NOMO-1 treated with DMSO at 0.1 percent for 48 hours (cell line): Measurements from ENCODE around the gene HYCC1.
"Not testable (repeated sequence)": the region's sequence is repeated elsewhere in the genome, so short reads cannot be mapped to it uniquely, and the experiment has no call there.

Source experiments
- DNase-seq: peaks from one replicate; lab custom pipeline; 2025; ENCODE audit not compliant: unreplicated experiment; lab: John Stamatoyannopoulos, UW

Gene HYCC1

DNA sequence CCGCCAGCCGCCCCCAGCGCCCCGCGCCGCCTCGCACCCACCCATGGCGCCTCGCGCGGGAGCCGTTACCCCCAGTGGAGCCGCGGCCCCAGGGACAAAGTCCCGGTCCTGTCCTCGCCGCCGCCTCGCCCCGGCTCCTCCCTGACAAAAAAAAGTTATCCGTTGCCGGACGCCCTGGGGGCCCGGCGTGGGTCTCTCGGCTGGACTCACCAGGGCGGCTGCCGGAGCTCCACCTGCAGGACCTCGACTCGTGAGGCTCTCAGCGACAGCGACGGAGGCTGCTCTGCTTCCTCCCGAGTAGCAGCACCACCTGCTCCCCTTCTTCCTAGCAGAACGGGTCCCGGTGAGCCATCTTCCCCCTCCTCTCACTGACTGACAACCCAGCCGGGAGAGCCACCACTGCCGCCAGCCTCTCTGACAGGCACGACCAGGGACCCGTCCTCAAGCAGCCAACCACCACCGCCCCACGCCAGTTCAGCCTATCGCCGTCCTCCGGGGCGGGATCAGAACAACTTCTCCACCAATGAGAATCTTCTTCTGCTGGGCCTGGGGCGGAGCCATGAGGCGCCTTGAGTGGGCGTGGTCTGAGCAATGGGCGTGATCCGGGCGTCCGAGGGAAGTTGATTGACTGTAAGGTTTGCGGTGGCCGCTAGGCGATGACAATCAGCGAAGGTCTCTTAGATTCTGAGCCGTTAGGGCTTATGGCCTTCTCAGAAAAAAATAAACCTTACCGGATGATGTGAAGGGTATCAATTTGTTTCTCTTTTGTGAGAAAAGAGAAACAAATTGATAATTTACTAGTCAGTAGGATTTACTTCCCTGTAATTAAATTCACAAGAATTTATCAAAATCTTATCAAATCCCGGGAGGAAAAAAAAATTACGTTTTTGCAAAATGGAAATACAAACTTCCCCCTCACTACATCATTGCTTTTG is at the start of gene HYCC1:
Gene HYCC1 (minus strand): TSS at position 416 of the 935 bp plus-strand sequence. CDS start 23,019 bp downstream, outside the sequence.
- peak; percentile 98 for DNase-seq

DNA sequence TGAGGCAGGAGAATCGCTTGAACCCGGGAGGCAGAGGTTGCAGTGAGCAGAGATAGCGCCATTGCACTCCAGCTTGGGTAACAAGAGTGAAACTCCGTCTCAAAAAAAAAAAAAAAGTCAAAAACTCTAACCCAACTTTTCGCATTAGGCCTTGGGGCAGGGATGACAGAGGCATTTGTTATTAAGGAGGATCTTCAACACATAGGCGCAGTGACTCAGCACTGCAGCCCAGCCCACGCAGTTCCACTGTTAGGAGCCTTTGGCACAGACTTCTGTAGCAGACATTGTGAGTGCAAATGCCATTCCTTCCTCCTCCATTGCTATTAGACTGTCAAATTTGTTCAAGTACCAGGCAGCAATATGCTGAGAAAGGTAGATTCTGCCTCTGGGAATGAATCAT is 48.5 kb upstream of the HYCC1 start:
- no peak for DNase-seq

DNA sequence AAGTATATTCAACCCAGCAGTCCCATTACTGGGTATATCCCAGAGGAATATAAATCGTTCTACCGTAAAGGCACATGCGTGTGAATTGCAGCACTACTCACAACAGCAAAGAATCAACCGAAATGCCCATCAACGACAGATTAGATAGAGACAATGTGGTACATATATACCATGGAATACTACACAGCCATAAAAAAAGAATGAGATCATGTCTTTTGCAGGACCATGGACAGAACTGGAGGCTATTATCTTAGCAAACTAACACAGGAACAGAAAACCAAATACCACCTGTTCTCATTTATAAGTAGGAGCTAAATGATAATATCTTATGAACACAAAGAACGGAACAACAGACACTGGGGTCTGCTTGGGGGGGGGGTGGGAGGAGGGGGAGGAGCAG is 47.4 kb upstream of the HYCC1 start:
- no peak for DNase-seq

DNA sequence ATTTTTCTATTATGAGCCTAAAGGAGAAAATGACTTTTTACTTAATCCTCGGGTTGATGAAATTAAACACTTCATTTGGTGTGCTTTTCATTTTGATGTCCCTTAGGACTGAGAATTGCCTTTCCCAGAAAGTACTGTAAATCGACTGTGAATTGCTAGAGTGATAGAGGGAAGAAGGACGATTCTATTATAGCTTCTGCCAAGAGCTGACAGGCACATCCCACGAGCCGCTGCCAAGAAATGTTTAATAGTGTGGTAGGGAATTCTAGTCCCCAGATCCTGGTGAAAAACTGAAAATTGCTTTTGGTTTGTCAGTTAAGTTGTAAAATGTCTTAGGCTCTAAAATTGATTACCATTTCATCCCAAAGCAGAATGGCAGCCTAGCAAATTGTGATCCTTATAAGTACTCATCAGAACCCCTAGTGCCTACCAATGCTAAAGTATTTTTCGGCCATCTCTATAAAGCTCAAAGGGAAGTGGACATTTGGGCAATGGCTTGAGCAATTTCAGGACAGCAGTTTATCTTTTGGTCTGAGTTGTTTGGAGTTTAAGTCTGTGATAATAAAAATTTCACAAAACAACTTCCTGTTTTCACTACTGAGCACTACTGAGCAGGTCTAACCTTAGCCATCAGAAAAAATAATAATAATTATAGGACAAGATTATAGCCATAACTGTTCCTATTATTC is 44.6 kb upstream of the HYCC1 start:
- DNase-seq, result peak; percentile 64

DNA sequence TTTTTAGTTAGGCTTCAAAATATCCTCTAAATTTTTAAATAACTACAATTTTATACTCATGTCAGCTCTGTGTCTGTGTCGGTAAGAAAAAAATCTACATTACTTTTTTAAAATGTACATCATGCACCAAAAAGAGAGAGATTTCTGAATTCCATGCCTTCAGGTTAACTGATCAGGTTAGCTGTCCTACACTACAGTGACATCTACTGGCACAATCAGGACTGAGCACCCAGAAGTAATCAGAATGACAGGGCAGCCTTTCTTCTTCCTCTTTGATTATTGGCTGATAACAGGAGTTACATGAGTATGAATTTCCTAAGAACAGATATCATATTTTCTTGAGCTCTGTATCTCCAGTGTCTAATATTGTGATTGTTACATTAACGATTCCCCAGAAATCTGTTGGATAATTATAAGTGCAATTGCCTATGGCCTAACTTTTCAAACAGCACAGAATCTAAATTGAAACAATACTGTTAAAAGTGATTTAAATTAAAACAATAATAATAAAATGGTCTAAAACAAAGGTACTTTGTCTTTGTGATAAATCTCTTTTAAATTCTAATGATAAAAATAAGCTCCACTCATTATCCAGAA is 41.8 kb upstream of the HYCC1 start:
- peak; percentile 81 for DNase-seq

DNA sequence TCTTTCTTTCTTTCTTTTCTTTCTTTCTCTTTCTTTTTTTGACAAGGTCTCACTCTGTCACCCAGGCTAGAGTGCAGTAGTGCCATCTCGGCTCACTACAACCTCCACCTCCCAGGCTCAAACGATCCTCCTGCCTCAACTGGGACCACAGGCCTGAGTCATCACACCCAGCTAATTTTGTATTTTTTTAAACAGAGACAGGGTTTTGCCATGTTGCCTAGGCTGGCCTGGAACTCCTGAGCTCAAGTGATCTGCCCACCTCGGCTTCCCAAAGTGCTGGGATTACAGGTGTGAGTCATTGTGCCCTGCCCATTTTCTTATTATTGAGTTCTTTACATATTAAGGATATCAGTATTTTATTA is 37.2 kb upstream of the HYCC1 start:
- not testable (repeated sequence) for DNase-seq

DNA sequence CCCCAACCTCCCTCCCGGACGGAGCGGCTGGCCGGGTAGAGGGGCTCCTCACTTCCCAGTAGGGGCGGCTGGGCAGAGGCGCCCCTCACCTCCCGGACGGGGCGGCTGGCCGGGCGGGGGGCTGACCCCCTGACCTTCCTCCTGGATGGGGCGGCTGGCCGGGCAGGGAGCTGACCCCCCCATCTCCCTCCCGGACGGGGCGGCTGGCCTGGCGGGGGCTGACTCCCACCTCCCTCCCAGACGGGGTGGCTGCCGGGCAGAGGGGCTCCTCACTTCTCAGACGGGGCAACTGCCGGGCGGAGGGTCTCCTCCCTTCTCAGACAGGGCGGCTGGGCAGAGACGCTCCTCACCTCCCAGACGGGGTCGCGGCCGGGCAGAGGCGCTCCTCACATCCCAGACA is 32.4 kb upstream of the HYCC1 start:
- not testable (repeated sequence) for DNase-seq

DNA sequence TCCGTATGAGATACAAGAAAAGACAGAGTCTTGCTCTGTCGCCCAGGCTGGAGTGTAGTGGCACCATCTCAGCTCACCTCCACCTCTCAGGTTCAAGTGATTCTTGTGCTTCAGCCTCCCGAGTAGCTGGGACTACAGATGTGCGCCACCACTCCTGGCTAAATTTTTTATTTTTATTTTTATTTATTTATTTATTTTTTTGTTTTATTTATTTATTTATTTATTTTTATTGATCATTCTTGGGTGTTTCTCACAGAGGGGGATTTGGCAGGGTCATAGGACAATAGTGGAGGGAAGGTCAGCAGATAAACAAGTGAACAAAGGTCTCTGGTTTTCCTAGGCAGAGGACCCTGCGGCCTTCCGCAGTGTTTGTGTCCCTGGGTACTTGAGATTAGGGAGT is 31.2 kb upstream of the HYCC1 start:
- not testable (repeated sequence) for DNase-seq

DNA sequence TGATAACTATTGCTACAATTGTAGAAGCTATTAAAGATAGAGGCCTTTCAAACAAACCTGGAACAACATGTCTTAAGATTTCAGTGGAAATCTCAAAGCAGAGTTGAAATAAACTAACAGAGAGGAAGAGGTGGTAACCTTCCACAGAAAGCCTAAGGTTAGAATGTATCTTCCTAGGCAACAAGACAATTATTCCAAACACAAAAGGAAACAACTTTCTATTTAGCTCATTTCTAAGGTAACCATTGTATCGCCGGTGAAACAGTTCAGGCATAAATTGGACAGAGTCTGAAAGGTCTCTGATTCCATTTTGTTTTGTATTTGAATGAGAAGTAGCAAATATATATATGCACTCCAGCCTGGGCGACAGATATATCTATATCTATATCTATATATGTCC is 30.7 kb upstream of the HYCC1 start:
- DNase-seq, result no peak

DNA sequence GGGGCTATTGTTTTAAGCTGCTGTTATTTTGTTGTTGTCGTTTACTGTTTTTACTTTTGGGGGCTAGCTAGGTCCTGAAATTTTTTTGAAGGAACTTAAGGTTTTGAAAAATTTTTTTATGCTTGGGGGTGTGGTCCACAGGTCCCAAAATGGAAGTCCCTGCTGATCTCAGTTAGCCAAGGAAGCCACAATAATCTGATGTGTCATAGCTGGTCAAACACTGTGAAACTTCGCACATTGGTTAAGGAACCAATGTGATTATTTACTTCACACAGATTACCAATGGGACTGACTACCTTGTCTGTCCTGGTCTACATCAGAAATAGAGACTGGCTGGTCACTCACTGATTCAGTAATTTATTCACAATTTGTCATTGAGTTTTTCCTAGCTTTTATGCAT is 29.5 kb upstream of the HYCC1 start:
- DNase-seq, result peak; percentile 21

DNA sequence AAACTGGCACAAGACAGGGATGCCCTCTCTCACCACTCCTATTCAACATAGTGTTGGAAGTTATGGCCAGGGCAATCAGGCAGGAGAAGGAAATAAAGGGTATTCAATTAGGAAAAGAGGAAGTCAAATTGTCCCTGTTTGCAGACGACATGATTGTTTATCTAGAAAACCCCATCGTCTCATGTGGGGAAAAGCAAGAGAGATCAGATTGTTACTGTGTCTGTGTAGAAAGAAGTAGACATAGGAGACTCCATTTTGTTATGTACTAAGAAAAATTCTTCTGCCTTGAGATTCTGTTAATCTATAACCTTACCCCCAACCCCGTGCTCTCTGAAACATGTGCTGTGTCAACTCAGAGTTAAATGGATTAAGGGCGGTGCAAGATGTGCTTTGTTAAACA is 25.7 kb upstream of the HYCC1 start:
- DNase-seq, result not testable (repeated sequence)

DNA sequence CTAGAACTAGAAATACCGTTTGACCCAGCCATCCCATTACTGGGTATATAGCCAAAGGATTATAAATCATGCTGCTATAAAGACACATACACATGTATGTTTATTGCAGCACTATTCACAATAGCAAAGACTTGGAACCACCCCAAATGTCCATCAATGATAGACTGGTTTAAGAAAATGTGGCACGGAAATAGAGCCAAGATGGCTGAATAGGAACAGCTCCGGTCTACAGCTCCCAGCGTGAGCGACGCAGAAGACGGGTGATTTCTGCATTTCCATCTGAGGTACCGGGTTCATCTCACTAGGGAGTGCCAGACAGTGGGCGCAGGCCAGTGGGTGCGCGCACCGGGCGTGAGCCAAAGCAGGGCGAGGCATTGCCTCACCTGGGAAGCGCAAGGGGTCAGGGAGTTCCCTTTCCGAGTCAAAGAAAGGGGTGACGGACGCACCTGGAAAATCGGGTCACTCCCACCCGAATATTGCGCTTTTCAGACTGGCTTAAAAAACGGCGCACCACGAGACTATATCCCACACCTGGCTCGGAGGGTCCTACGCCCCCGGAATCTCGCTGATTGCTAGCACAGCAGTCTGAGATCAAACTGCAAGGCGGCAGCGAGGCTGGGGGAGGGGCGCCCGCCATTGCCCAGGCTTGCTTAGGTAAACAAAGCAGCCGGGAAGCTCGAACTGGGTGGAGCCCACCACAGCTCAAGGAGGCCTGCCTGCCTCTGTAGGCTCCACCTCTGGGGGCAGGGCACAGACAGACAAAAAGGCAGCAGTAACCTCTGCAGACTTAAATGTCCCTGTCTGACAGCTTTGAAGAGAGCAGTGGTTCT is 21.8 kb upstream of the HYCC1 start:
- DNase-seq, result not testable (repeated sequence)

DNA sequence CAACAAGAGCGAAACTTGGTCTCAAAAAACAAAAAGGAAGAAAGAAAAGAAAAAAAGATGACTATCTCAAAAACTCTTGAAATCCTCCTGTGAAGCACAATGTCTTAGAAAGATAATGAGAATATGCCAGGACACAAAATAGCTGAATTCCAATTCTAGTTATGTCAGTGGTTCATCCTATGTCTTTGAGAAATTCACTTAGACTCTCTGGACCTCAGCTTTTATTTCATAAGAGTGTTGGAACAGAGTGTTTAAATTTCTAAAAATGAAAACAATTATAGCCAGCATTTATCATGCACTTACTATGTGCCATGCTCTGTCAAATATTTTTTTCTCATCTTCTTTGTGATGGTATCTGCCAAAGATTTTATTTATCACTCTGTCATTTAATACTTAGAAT is 13.3 kb upstream of the HYCC1 start:
- DNase-seq, result no peak

DNA sequence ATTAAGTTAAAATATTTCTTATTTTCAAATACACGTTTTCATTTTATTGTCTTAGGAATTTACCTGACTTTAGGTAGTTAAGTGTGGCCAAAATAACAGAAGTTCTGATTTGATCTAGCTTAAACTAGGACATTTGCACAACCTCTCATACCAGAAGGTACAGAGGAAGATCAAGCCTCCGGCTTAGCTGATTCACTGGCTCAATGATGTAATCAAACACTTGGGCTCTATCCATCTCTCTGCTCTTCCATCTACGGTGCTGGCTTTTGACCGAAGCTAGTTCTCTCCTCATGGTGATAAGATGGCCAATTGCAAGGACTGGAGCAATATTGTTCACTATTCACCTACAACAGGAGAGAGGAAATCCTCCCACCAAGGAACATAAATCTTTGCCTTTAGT is 12.2 kb upstream of the HYCC1 start:
- no peak for DNase-seq

DNA sequence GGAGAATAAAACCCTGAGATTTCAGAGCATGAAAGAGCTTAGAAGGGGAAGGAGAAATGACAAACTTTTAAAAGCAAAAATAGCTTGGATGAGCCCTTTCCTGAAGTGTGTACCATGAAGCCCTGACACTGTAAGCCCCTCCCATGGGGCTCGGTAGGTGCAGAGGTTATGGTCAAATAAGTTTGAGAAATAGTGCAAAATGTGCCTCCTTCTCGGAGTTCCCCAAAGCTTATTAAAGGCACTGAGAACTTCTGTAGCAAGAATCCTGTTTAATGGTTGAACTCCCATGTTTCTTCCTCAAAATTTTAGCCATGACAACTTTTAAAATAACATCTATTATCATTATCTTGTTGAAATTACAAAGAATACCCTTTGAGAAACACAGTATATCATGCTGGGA is 10.5 kb upstream of the HYCC1 start:
- DNase-seq, result no peak

DNA sequence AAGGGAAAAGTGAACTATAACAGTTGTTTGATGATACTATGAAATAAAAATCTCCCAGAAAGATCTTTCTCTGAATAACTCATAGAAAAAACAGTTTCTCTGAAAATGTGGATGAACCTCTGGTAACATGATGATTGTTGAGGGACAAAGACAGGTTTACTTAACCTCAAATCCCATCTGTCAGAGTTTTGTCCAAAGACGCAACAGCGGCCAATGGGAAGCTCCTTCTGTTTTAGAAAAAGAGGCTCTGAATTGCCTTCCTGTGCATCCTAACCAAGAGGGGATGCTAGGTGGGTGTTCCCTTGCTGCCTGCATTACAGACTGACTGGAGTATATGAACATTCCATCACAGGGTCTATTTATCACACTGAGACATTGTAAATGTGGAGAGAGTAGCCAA is 8.9 kb upstream of the HYCC1 start:
- DNase-seq, result no peak

DNA sequence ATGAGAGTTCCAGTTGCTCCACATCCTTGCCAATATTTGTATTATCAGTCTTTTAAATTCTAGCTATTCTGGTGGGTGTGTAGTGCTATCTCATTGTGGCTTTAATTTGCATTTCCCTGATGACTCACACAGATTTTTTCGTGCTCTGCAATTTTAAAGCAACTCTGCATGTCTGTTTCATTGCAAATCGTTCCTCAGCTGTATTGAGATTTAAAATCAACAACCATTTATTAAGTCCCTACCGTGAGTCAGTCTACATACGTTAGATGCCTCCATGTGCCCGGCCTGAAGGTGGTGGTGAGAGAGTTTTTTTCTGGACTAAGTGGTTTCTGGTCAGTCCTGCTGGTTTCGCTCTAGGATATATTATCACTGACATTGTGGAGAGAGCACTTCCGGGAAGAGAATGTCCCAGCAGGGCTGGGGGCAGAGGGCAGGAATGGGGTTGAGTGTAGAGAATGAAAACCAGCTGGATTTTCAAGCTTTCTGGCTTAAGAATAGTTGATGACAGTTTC is 8.4 kb upstream of the HYCC1 start:
- DNase-seq, result no peak

DNA sequence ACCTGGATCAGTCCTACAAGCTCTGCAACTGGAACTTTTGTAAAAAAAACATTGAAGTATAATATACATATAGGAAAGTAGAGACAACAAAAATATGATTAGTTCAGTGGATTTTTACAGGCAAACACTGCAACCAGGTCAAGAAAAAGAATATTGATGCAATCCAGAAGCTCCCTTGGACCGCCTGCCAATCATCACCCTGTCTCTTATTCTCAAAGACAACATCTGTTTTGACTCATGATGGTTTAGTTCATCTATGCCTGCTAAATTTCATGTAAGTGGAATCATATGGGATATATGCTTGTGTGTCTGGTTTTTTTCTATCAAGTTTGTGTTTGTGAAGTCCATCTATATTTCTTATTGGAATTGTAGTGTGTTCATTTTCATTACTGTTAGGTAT is 7.7 kb upstream of the HYCC1 start:
- no peak for DNase-seq

DNA sequence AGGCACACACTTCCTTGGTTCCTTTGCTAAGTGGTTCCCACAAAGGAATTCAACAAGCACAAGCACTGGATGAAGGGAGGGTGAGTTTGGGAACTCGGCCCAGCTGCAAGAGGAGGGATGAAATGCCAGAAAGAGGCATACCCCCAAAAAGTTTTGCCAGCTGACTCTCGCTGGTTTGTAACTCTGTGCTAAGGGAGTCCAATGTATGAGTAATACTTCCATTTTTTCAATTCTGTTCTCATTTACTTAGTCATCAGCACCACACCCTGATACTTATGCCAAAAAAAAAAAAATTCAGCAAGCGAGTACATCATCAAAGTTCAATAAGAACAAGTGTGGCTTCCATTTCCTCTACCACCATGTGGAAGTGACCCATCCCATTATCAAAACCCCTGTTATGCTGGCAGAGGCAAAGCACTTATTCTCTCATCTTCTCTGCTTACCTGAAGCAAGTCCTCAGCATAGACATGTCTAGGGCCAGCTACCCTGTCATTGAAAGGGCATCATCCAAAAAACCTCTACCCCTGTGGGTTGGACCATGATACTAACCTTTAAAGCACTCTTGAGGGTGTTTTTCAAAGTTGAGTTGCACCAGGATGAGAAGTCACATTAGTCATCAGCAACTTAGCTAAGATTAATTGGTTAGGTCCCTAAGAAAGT is 6.9 kb upstream of the HYCC1 start:
- DNase-seq, result peak; percentile 63

DNA sequence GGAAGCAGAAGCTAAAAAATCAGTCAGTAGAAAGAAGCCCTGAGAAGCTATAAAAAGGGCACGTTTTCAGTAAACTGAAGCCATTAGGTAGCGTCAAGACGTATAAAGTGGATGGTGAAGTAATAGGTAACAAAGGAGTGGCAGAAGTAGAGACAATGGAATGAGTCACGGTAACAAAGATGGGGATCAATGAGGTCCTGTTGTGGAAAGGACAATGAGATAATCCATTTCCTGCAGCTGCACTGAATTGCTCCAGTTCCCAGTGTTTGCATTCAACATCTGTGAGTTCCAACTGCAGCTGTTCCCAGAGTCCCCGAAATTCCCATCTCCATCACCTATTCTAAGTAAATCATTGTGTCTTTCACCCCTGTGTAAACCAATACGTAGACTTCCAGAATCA is 4.8 kb upstream of the HYCC1 start:
- DNase-seq, result no peak
